ENCODE measurements around the gene DDX52. TPM values are rescaled to one million over a fixed set of nuclear protein-coding genes. Genes with fewer than 3 reads are reported as not detected.

Gene DDX52
- total and polyA plus RNA-seq, 2 of the 13 experiments (the other 11 are each of a cell fraction or from before 2014, with no cell fraction given), result 8.9 to 36.1 TPM

DNA sequence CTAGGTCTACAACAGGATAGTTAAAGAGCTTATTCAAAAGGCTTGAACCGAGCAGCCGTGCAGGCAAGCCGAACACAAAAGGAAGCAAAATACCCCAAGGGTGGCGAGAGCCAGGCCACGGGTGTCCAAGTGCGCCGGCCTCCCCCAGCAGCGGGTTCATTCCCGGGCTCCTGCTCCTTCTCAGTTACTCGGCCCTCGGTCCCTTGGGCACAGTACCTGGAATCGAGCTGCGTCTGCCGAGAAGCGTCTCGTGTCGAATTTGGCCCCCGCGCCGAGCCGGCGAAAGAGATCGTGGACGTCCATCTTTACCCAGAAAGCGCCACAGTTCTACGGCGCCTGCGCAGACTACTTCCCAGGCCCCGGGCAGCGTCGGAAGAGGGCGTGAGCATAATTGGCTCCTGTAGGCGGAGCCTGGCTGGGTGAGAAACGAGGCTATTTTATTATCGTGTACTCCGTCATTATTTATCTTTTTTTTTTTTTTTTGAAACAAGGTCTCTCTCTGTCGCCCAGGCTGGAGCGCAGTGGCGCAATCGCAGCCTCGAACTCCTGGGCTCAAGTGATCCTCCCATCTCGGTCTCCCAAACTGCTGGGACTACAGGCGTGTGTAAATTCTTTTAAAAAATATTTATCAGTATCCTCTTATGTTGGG is at the start of gene DDX52 (continued):
- TF ChIP-seq, protein P1, sequence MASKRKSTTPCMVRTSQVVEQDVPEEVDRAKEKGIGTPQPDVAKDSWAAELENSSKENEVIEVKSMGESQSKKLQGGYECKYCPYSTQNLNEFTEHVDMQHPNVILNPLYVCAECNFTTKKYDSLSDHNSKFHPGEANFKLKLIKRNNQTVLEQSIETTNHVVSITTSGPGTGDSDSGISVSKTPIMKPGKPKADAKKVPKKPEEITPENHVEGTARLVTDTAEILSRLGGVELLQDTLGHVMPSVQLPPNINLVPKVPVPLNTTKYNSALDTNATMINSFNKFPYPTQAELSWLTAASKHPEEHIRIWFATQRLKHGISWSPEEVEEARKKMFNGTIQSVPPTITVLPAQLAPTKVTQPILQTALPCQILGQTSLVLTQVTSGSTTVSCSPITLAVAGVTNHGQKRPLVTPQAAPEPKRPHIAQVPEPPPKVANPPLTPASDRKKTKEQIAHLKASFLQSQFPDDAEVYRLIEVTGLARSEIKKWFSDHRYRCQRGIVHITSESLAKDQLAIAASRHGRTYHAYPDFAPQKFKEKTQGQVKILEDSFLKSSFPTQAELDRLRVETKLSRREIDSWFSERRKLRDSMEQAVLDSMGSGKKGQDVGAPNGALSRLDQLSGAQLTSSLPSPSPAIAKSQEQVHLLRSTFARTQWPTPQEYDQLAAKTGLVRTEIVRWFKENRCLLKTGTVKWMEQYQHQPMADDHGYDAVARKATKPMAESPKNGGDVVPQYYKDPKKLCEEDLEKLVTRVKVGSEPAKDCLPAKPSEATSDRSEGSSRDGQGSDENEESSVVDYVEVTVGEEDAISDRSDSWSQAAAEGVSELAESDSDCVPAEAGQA (IDR thresholded peaks at IDR 0.05; ENCODE audit: low read depth), result no peak
- TF ChIP-seq, protein P1 (CRISPR knock-in tag; IDR thresholded peaks at IDR 0.05; ENCODE audit: borderline replicate concordance), result peak; percentile 81
- TF ChIP-seq JARID2 (CRISPR knock-in tag; IDR thresholded peaks at IDR 0.05; ENCODE audit: insufficient replicate concordance) (no peak), MATR3 (CRISPR knock-in tag; IDR thresholded peaks at IDR 0.05) (no peak), HMG20B (CRISPR knock-in tag; conservative IDR thresholded peaks at IDR 0.05) (no peak), CEBPB (IDR thresholded peaks at IDR 0.05; ENCODE audit: borderline replicate concordance, low read depth, low read length) (peak; percentile 68; the same call in 1 of the 2 replicates), MTA1 (CRISPR knock-in tag; IDR thresholded peaks at IDR 0.05; ENCODE audit: borderline replicate concordance) (peak; percentile 61; the same call in 1 of the 2 replicates), ATF7-NPFF (CRISPR knock-in tag; IDR thresholded peaks at IDR 0.05; ENCODE audit: low read depth) (0 out of 2 replicates have a peak, but pooled peaks have one; percentile 34), ZNF816 (CRISPR knock-in tag; IDR thresholded peaks at IDR 0.05; ENCODE audit: borderline replicate concordance) (no peak), ZBTB7B (CRISPR knock-in tag; IDR thresholded peaks at IDR 0.05) (no peak), GABPB1 (CRISPR knock-in tag; IDR thresholded peaks at IDR 0.05) (peak; percentile 52; the same call in 1 of the 2 replicates), ZNF766 (CRISPR knock-in tag; IDR thresholded peaks at IDR 0.05; ENCODE audit: borderline replicate concordance) (0 out of 2 replicates have a peak, but pooled peaks have one; percentile 50), CBX2 (IDR thresholded peaks at IDR 0.05; ENCODE audit: low read depth, low read length) (no peak), CBX2 (CRISPR knock-in tag; IDR thresholded peaks at IDR 0.05; ENCODE audit: low read depth) (no peak), NCOR1 (IDR thresholded peaks at IDR 0.05; ENCODE audit: borderline replicate concordance, low read length) (no peak), PRDM10 (CRISPR knock-in tag; IDR thresholded peaks at IDR 0.05; ENCODE audit: low read depth) (no peak), ARNT2 (CRISPR knock-in tag; IDR thresholded peaks at IDR 0.05; ENCODE audit: low read depth) (peak; percentile 51; the same call in 1 of the 2 replicates), TARDBP (CRISPR knock-in tag; IDR thresholded peaks at IDR 0.05) (no peak)
- TF ChIP-seq, protein P2, sequence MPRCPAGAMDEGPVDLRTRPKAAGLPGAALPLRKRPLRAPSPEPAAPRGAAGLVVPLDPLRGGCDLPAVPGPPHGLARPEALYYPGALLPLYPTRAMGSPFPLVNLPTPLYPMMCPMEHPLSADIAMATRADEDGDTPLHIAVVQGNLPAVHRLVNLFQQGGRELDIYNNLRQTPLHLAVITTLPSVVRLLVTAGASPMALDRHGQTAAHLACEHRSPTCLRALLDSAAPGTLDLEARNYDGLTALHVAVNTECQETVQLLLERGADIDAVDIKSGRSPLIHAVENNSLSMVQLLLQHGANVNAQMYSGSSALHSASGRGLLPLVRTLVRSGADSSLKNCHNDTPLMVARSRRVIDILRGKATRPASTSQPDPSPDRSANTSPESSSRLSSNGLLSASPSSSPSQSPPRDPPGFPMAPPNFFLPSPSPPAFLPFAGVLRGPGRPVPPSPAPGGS (CRISPR knock-in tag; IDR thresholded peaks at IDR 0.05), result peak; percentile 70; the same call in 1 of the 2 replicates

Data from HepG2 (cell line).